Renal pelvis (tissue), 12 donors: ENCODE results near the gene OR1N1. TPM values are rescaled to one million over a fixed set of nuclear protein-coding genes. Genes with fewer than 3 reads are reported as not detected.
"Not testable (repeated sequence)": the region's sequence is repeated elsewhere in the genome, so short reads cannot be mapped to it uniquely, and the experiment has no call there.

Experiments used
- DNase-seq: peaks from one replicate; pipeline ENCODE4 v3.0.0-alpha.2; 2013
- long read RNA-seq, 16 experiments: transcript quantifications; one replicate each; lab custom pipeline, GENCODE V29; 2026
- polyA plus RNA-seq, 3 donors: library from polyadenylated mRNA; unstranded; fragments of 120-200 nt; gene quantifications; one replicate each; pipeline ENCODE4 v1.2.1, GENCODE V29; 2013; ENCODE audit not compliant: insufficient read length in 3 of 3

OR1N1 gene, protein sequence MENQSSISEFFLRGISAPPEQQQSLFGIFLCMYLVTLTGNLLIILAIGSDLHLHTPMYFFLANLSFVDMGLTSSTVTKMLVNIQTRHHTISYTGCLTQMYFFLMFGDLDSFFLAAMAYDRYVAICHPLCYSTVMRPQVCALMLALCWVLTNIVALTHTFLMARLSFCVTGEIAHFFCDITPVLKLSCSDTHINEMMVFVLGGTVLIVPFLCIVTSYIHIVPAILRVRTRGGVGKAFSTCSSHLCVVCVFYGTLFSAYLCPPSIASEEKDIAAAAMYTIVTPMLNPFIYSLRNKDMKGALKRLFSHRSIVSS
- not detected for polyA plus RNA-seq
- long read RNA-seq, donor 1 = 0 reads
- long read RNA-seq, donor 2 = 0 reads
- long read RNA-seq, donor 3 = 0 reads
- long read RNA-seq, donor 4 = 0 reads
- long read RNA-seq, donor 5 = 0 reads
- long read RNA-seq, donor 6 = 0 reads
- long read RNA-seq, donor 7 = 0 reads
- long read RNA-seq, donor 8 = 0 reads
- long read RNA-seq, donor 9 = 0 reads
- long read RNA-seq, donor 10 = 0 reads
- long read RNA-seq, donor 11 = 0 reads
- long read RNA-seq, donor 12 = 0 reads
- long read RNA-seq, donor 13 = 0 reads
- long read RNA-seq, donor 14 = 0 reads
- long read RNA-seq, donor 15 = 0 reads
- long read RNA-seq, donor 16 = 0 reads

DNA sequence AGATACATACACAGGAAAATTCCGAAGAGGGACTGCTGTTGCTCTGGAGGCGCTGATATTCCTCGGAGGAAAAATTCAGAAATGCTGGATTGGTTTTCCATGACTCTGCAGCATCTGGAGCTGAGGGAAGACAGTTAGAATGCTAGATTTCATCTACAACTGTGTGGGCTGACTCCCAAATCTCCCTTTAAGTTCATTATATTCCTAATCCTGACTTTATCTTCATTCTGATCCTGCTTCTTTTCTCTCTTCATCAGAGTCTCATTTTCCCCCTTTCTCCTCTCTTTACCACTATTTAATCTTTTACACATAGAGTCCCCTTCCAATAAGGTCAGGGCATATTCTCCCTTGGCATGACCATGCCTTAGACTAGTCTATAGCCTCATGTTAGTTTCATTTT is at the start of gene OR1N1:
OR1N1 (minus strand) TSS at position 101 of the 400 bp plus-strand sequence; CDS start at position 101, 0 bp downstream.
- DNase-seq = no peak

DNA sequence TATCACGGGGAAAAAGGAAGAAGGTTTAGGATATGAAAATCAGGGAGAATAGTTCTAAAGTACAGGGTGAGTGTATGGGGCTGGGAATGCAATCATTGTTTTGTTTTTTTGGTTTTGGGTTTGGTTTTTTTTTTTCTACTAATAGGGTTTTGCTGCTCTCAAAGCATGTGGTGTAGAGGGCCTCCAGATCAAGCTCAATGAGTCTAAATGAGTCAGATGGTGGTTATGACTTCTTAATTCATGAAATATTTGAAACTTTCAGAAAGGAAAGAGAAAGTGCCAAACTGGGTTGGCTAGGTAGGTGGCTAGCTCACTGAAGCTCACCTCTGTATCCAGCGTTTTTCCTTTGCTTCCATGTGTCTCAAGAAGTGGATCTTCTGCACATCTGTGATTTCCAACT is 45.4 kb upstream of the OR1N1 start:
- DNase-seq = no peak

DNA sequence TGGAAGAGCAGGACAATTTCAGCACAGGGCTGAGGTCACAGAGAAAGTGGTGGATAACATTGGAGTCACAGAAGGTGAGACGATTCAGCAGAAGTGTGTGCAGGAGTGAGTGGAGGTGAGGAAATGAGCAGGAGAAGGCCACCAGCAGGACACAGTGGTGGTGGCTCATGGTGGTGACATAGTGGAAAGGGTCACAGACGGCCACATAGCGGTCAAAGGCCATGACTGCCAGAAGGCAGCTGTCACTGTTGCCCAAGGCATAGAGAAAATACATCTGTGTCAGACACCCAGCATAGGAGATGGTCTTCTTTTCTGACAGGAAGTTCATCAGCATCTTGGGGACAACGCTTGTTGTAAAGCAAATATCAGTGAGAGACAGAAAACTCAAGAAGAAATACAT is 40.8 kb upstream of the OR1N1 start:
- no peak for DNase-seq

DNA sequence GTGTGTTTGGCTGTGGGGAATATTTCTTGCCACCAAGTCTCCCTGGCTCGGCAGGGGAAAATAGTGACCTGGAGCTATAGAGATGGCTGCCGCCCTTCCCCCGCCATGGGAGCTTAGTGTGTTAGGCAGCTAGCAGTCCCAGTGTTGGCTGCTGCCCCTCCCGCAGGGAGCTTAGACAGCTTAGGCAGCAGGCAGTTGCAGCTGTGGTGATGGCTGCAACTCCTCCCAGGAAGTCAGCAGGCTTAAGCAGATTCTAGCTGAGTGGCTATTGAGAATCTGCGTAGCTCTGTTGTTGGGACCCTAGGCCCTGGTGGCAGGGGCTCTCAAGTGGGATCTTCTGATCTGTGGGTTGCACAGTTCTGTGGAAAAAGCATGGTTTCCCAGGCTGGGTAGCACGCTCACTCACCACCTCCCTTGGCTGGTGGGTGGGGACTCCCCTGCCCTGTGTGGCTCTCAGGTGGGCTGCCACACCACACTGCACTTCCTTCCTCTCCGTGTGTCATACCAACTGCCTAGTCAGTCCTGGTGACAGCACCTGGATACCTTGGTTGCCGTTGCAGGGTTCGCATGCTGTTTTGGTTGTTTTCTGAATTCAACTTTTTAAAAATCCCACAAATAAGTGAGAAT is 35.2 kb upstream of the OR1N1 start:
- no peak for DNase-seq

DNA sequence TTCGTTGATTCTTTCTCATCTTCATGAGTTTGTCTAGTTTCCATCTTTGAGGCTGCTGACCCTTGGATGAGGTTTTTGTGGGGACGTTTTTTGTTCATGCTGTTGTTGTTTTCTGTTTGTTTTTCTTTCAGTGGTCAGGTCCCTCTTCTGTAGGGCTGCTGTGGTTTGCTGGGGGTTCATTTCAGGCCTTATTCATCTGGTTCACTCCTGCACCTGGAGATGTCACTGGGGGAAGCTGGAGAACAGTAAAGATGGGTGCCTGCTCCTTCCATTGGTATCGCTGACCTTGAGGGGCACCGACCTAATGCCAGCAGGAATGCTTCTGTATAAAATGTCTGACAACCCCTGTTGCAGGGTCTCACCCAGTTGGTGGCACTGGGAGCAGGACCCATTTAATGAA is 34.4 kb upstream of the OR1N1 start:
- DNase-seq = no peak

DNA sequence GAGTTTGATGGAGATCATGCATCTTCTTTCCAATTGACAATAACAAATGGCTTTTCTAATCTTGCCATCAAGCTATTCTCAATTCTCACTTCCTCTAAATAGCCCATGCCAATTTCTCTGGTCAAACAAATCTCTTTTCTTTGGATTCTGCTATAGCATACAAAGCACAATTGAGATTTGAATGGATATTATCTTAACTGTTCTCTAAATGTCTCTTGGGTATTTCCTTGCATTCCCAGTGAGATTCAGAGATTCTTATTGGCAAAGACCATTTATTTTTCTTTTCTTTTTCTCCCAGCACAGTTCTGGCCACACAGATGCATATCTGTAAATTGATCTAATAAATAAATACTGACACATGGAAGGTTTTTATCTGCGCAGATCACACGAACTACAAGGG is 25.7 kb upstream of the OR1N1 start, which contains the start of gene OR1N2:
OR1N2 (plus strand) TSS at position 301 of the 400 bp plus-strand sequence. CDS start 100 bp downstream, outside the sequence.
- DNase-seq = no peak

DNA sequence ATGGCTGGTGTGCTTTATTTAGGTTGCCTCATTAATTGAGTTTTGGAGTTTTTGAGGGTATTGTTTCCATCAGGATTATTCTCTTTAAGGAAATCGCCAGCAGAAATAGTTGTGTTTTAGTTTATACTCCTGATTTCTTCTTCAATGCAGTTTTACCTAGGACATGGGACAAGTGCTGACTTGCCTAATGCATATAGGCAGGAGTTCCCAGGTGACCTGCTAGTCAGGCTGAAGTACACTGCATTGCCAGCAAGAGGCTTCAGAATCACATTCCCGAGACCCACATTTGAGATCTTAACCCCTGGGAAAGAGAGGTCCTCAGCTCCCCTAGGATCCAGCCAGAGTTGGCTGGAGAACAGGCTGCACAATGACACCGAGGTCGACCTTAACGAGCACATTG is 24.3 kb upstream of the OR1N1 start:
- no peak for DNase-seq

DNA sequence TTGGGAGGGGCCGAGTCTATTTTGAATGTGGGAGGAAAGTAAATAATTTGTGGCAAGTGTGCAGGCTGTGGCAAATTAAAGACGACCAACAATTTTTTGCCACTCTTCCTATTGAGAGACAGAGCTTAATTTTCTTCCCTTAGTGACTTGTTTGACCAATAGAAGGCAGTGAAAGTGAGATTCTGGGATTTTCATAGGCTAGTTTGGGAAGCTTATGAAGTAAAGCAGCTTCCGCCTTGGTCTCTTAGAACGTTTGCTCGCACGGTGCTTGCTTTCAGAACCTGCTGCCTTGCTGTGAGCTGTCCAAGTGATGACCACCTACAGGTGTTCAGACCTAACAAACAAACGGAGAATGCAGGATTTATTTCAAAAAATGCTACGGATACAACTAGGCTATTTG is 19.1 kb upstream of the OR1N1 start:
- no peak for DNase-seq

DNA sequence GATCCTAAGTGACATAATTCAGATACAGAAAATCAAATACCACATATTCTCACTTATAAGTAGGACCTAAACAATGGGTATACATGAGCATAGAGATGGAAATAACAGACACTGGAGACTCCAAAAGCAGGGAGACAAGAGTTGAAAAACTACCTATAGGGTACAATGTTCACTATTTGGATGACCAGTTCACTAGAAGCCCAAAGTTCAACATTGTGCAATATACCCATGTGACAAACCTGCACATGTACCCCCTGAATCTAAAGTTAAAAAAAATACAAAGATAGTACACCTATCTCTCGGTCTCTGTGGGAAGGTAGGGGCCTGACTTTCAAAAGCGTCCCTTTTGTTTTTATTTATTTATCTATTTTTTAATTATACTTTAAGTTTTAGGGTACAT is 11.7 kb upstream of the OR1N1 start:
- DNase-seq = no peak

DNA sequence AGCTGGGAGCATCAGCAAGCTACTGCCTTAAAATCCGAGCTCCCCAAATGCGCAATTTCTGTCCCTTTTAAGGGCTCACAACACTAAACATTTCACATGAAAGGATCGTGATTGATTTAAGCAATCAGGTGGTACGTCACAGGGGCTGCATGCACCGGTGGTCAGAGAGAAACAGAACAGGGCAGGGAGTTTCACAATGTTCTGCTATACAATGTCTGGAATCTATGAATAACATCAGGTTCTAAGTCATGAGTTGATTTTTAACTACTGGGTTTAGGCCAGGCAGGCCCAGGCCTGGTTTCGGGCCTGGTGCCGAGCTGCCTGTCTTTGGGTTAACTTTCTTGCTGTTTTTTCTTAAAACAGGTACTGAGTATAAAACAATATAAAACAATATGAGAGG is 10.0 kb upstream of the OR1N1 start:
- not testable (repeated sequence) for DNase-seq

DNA sequence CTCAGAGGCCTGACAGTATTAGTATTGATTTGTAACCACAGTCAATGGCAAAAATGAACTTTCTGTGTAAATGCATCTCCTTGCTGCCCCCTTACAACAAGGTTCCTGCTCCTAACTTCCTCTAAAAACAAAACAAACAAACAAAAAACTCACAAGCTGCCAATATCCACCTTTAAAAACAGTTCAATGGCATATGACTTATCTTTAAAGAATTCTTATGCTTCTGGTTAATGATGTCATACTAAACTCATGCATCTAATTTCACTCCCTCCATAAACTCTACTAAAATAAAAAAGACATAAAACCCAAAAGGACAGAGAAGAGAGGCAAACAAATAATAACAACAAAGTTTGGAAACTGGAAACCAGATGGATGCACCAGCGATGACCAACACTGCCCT is 9.0 kb upstream of the OR1N1 start:
- DNase-seq = no peak

DNA sequence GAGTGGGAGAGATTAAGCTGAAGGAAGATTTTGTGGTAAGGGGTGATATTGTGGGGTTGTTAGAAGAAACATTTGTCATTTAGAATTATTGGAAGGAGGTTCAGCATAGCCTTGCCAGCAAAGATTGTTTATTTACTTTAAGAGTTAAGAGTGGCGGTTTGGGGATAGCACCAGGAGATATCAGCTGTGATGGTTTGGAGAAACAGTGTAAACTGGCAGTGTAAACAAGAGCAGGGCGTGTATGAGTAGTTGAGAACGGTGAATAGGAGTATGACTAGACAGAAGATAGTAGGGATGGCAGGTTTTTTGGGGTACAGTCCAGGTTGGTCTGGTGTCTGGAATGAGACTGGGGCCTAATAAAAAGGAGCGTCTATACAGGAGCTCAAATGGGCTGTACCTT is 4.1 kb upstream of the OR1N1 start:
- not testable (repeated sequence) for DNase-seq

DNA sequence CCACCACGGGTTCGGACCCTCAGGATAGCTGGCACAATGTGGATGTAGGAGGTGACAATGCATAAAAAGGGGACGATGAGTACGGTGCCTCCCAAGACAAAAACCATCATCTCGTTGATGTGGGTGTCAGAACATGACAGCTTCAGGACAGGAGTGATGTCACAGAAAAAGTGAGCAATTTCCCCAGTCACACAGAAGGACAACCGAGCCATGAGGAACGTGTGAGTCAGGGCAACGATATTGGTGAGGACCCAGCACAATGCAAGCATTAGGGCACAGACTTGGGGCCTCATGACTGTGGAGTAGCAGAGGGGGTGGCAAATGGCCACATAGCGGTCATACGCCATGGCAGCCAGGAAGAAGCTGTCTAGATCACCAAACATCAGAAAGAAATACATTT is 491 bp downstream of the OR1N1 start:
- no peak for DNase-seq

DNA sequence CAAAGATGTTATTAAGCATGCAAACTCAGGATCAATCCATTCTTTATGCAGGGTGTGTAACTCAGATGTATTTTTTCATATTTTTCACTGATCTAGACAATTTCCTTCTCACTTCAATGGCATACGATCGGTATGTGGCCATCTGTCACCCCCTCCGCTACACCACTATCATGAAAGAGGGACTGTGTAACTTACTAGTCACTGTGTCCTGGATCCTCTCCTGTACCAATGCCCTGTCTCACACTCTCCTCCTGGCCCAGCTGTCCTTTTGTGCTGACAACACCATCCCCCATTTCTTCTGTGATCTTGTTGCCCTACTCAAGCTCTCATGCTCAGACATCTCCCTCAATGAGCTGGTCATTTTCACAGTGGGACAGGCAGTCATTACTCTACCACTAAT is 7.7 kb downstream of the OR1N1 start:
- DNase-seq = no peak

DNA sequence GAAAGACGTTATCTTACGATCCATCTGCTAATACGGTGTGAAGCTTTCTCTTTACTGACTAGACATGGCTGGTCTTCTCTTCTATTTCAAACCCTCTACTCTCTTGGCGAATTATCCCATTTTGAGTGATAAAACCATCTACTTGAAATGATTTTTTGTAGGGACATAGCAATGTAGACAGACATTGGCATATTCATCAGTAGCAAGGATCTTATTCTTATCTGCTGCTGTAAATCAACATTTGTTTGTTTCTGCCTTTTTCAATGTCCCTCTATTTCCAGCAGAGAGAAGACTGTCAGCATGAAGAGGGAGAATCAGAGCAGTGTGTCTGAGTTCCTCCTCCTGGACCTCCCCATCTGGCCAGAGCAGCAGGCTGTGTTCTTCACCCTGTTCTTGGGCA is 8.3 kb downstream of the OR1N1 start, which contains the start of gene OR1J4:
OR1J4 (plus strand) TSS at position 301 of the 400 bp plus-strand sequence; CDS start at position 301, 0 bp downstream.
- DNase-seq = no peak

DNA sequence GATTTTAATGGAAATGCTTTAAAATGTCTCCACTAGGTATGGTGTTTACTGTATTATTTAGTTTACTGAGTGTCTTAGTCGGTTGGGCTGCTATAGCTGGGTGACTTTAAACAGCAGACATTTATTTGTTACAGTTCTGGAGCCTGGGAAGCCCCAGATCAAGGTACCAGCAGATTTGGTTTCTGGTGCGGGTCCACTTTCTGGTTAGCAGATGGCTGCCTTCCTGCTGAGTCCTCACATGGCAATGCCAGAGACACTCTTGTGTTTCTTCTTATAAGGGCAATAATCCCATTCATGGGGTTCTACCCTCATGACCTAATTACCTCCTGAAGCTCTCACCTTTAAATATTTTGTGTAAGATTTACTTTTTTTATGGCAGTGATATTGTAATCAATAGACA is 8.9 kb downstream of the OR1N1 start:
- no peak for DNase-seq

DNA sequence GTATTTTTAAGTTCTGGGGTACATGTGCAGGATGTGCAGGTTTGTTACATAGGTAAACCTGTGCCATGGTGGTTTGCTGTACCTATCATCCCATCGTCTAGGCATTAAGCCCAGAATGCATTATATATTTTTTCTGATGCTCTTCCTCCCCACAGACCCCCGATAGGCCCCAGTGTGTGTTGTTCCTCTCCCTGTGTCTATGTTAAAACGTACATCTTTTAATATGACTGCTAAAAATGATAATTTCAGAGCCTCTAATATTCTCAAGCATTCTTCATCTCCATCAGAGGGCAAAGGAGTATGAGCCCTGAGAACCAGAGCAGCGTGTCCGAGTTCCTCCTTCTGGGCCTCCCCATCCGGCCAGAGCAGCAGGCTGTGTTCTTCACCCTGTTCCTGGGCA is 16.6 kb downstream of the OR1N1 start, which contains the start of gene OR1J2:
OR1J2 (plus strand) TSS at position 301 of the 400 bp plus-strand sequence; CDS start at position 301, 0 bp downstream.
- no peak for DNase-seq

DNA sequence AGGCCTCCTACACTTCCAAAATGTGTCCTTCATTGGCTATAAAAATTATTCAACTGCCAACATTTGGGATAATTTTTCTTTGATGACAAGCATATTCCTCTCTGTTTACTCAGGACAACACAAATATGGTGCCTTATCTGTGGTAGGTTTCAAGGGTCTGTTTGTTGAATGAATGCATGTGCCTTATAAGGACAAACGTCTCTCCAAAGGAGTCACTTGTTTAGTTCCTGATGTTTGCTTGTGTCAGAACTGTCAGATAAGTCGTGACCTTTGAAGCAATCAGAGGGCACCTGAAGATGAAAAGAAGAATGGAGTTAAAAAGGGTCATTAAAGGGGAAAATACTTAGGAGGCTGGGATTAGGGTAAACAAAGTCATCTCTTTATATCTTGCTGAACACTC is 20.1 kb downstream of the OR1N1 start:
- DNase-seq = no peak

DNA sequence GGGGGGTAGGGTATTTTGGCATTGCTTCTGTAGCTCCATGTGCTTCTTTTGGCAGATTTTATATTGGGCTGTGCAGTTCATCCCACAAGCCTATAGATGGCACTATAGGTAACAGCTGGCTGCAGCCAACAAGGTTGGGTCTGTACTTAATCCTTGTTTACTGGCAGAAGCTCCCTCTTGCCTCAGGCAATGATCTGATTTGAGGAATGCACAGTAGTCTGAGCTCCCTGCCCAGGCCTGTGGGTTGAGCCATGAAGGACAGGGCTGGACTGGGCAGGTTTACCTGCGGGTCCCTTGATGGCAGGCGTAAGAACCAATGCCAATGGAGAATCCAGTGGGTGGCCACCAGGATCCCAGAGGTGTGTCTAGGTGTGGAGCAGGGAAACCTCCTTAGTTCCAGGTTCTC is 28.2 kb downstream of the OR1N1 start:
- DNase-seq = peak; percentile 1

DNA sequence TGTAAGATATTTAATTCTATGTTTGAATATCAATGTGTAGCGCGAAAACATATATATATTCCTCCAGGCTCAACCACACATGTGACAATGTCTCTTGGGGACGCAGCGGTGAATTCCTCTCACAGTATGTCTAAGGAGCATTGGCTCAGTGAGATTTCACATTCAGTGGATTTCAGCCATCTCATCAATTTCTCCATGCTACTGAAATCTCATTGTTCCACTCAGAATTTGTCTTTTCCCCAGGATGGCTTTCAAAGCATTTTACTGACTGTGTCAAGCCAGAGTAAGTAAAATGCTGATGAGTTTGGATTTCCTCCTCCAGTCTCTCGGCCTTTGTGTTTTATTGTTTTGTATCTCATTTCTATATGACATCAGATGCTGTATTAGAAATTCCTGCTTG is 48.0 kb downstream of the OR1N1 start:
- no peak for DNase-seq

DNA sequence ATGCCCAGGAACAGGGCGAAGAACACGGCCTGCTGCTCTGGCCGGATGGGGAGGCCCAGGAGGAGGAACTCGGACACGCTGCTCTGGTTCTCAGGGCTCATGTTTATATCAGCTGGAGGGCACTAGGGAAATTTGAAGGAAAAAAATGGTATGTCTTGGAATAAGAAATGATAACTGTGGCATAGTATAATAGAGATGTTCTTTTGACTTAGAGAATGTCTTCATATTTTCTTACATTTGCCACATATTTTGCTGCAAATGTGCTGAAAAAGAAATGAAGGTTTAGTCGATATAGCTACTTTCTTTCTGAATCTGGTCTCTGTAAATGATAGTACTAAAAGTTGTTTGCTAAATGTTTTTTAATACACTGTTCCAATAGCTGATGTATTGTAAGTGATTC is 49.3 kb downstream of the OR1N1 start, which contains the start of gene OR1J1:
OR1J1 (minus strand) TSS at position 101 of the 400 bp plus-strand sequence; CDS start at position 101, 0 bp downstream.
- DNase-seq = no peak

DNA sequence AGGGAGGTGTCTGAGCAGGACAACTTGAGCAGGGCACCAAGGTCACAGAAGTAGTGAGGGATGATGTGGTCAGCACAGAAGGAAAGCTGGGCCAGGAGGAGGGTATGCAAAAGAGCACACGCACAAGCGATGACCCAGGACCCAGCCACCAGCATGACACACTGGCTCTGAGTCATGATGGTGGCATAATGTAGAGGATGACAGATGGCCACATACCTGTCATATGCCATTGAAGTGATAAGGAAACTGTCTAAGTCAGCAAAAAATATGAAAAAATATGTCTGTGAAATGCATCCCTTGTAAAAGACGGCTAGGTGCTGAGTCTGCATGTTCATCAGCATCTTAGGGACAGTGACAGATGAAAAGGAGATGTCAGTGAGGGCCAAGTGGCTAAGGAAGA is 49.7 kb downstream of the OR1N1 start:
- DNase-seq = no peak
